GM19023 (cell line): ENCODE measurements around the gene LRRC26.

Experiments
- ATAC-seq: cut with Tn5 transposase; IDR thresholded peaks from one replicate; pipeline ENCODE4 v1.9.1; 2021; ENCODE audit warnings: mild to moderate bottlenecking, moderate library complexity; ENCODE audit not compliant: unreplicated experiment

The LRRC26 gene

DNA sequence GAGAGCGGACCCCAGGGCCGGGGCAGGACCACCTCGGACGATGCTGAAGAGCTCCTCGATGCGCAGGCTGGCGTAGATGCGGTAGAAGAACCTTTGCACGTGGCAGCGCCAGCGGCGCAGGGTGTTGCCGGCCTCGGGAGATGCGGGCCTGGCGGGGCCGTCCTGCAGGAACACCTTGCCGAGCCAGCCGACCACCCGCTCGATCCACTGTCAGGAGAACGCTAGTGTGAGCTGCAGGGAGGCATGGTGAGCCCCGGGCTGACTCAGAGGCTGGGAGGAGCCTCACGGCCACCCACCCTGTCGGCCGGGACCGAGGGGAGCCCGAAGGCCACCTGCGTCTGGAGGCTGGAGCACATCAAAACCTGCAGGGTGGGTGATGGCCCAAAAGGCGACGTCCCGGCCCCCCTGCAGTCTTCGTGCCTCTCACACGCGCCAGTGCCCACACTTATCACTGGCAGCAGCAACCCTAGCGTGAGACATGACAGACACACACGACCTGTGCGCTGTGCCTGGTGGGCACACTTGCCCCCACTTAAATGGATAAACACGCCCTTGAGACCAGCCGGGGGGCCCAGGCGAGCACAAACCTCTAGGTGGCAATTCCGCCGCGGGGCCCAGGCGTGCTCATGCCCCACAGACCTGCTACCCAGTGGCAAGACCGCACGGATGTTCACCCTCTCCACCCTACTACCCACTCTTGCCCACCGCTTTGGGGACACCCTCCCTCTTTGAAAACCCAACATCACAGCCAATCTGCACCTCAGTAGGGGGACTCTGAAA, 15.2 kb upstream of the LRRC26 start:
- no peak for ATAC-seq

DNA sequence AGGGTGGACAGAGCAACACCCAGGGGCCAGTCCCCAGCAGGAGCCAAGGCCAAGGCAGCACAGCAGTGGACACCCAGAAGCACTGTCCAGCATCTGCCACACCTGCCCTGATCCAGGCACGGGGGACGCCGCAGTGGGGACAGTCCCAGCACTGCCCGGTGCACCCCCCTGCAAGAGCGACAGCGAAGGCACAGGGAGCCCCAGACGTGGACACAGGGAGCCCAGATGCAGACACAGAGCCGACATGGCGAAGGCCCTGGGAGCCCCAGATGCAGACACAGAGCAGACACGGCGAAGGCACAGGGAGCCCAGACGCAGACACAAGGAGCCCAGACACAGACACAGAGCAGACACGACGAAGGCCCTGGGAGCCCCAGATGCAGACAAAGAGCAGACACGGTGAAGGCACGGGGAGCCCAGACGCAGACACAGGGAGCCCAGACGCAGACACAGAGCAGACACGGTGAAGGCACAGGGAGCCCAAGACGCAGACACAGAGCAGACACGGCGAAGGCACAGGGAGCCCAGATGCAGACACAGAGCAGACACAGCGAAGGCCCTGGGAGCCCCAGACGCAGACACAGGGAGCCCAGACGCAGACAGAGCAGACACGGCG, 14.2 kb upstream of the LRRC26 start:
- no peak for ATAC-seq

DNA sequence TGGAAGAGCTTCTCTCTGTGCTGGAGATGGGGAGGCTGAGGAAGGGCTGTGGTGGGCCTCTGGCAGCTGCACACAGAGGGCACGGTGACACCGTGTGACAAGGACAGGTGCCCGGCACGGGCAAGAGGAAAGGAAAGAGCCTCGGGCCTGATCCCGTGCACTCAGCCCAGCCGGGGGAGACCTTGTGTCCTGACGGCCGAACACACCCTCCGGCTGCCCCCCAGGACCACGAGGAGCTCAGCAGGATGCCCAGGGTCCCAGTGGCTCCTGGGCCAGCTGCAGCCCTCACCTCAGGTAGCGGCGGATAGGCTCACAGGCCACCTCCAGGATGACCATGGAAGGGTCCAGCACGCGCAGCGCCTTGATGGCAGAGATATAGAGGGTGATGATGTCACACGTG, 13.0 kb upstream of the LRRC26 start:
- ATAC-seq = no peak

DNA sequence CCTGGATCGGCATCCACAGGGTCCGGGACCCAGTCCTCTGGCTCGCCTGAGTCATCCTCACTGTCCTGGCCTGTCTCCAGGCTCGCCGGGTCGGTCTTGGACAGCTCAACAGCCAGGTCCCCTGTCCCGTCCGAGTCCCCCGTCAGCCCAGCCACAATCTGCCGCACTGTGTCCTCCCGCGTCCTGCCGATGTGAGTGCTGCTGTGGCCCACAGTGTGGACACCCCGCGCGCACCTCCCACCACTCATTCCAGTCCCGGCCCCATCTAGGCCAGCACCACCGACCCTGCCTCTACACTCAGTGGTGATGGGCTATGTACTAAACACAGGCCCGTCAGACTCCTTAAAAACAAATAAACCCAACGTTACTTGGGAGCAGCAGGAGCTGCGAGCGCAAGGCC, 11.8 kb upstream of the LRRC26 start:
- no peak for ATAC-seq

DNA sequence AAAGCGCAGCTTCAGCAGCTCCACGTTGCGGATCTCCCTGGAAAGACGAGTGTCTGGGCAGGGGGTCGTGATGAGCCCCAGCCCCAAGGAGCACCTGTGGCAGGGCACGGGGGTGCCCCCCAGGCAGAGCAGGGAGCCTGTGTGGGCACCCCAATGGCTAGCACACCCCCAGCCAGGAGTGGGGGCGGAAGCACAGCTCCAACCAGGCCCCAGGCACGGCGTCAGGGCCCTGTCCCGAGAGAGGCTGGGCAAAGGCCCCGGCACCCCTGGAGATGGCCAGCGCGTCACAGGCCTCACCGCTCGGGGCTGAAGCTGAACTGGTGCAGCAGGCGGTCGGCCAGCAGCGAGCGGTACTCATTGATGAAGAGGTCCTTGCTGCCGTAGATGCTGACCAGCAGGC, 10.6 kb upstream of the LRRC26 start:
- no peak for ATAC-seq

DNA sequence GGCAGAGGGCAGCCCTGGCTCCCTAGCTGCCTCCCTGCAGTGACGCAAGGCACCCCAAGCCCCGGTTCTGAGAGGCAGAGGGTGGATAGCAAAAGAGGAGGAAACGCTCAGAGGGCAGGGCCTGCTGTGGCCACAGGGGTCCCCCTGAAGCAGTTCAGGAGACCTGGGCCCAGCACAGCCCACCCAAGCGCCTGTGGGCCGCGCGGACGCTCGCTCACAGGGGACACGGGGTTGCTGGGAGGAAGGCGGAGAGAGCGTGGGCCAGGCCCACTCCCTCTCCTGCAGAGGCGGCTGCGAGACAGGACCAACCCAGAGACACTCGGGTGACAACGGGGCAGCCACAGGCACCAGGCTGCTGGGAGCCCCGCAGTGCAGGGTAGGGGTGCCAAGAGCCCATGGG, 9.9 kb upstream of the LRRC26 start:
- ATAC-seq = no peak

DNA sequence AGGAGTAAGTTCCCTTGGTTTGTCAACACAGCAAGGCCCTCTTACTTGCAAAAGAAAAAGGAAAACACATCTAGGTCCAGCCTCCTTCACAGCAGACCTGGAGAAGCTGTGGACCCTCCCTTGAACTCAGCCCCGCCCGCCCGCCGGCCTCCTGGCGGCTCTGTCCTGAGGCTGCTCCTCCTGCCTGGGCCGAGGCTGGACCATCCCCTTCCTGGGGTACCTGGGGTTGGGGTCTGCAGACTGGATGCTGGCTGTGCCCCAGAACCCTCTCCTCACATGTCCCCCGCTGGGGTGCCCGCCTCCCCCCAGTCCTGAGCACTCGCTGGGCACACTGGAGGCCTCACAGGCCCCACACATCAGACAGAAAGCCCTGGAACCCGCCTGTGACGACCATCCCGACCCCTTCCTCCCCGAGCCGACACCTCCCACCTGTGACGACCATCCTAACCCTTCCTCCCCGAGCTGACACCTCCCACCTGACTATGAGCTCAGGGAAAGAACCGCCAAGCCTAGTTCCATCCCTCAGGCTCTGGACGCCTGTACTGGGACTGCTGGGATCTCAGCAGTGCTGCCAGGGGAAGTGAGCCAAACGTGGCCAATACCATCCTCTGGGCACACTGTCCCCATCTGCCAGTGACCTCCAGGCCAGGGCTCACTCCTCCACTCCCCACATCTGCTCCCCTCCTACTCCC, 9.2 kb upstream of the LRRC26 start:
- no peak for ATAC-seq

DNA sequence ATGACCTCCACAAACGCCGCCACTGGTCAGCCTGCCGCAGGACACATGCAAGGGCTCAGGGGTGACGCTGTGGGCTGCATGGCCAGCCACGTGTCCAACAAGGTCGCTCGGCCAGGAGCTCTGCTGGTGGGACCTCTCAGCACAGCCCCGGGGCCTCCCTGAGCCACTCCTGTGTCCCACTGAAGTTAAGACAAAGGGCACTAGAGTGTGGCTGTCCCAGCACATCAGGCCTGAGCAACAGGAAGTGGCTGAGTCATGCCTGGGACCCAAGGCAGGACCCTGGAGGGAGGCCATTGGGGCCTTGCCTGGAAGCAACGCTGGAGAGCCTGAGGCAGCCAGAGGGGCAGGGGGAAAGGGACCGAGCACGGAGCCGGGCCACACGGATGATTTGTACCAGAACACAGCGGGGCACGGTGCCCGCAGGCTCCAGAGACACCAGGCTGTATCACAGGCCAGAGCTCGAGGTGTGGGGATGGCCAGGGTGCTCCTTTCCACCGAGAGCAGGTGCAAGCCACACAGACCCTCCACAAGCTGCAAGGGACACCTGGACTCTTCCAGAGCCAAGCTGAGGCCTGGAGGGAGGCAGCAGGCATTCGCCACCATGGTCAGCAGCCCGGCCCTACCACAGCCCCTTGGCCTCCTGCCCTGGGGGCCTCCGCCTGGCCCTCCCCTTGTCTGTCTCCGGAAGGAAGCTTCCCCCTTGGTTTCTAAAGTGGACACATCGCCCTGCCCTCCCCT, 8.5 kb upstream of the LRRC26 start:
- ATAC-seq = no peak

DNA sequence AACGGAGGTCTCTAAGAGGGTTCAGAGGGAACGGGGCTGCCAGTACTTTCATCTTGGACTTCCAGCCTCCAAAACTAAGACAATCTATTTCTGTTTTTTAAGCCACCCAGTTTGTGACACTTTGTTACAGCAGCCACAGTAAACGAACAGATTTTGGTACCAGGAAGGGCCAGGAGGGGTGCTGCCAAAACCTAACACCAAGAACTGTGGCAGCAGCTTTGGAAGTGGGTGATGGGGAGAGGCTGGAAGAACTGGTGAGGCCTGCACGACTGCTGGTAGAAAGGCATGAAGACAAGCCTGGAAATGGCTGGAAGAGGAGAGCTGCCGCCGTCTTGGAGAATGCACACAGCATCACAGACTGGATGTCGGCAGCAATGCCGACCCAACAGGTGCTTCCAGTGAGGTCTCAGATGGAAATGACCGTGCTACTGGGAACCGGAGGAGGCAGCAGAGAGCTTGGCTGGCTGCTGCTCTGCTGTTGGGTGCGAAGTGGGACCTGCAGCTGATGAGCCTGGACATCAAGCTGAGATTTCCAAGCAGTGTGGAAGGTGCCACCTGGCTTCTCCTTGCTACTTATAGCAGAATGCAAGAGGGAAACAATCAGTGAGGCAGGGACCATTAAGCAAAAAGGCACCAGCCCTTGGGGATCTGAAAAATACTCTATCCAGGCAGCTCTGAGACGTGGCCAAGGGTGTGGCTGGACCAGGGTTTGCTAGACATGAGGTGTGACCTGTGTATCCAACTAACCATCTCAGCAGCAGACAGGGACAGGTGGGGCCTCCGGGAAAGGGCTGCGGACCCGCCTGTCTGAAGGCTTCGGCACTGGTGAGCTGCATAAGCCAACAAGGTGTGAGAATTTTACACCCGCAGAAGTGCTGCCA, 6.7 kb upstream of the LRRC26 start:
- ATAC-seq = no peak

DNA sequence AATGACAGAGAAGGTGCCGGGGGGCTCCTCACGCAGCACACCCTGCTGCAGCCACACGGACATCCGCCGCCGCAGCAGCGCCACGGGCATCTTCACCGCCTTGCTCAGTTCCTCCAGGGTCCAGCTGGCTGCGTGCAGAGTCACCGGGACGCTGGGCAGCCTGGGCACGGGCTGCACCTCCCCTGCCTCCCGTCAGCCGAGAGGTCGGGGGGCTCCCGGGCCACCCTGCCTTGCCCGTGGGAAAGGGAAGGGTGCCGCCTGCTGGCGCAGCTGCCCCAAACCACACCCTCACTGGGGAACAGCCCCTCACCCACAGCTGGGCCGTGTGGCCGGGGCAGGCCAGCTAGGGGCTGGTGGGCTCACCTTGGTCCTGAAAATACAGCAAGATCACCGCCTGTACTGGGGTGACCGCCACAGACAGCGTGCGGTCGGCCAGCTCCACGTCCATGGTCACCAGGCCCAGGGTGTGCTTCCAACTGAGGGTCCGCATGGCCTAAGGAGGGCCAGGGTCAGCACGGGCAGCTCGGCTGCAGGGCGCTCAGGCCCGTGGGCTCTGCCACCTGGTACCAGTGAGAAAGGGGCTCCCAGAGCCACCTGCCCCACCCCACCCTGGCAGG, 5.6 kb upstream of the LRRC26 start:
- ATAC-seq = no peak

DNA sequence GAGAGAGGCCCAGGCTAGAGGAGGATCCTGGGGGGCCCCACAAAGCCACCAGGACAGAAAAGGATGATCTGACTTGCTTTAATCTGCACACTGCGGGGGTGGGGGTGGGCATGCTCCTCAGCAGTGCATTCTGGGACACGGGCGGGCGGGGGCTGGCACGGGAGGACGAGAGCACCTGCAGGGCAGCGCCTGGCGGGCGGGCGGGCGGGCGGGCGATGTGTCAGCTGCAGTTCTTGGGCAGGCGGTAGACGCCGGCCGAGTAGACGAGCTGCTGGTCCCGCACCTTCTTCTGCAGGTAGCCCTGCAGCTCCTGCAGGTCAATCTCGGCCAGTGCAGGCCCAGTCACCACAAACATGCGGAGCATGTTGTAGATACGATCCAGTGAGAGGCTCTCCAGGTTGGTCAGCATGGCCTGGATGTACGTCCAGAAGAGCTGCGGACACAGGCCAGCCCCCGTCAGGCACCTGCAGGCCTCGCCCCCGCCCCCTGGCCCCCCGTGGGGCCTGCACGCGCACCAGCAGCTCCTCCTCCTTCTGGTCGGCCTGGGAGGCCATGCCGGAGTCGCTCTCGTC, 5.0 kb upstream of the LRRC26 start:
- no peak for ATAC-seq

DNA sequence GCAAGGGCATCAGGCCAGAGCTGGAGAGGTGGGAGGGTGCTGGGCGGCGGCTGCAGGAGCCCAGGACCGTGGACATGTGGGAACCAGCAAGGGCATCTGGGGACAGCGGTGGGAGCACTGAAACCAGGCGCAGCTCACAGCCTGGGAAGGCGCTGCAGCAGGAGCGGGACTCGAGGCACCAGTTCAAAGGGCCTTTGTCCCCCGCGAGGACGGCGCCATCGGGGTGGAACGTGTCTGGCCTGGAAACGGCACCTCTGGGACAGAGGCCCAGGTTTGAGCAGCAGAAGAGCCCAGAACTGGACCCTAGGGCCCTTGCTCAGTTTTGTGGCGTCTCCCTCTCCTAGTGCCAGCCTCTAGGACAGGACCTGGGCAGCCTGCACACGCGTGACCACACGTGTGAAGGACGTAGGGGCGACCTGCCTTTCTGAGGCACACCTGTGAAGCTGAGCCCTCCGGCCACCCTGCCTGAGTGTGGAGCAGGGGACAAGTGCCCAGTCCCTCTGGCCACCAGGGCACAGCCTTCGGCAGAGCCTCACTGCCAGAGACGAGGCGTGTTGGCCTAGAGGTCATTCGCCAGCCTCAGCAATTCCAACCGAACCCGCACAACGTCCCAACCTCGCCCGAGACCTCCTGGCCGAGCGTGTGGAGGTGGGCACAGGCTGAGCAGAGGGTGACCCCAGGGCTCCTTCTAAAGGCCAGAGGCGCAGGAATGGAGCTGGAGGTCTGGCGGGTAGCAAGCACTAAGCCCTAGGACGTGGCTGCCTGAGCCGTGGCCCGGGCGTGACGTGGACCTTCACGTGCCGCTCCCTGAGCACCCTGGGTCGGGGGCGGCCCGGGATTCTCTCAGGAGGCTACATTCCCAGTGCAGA, 4.2 kb upstream of the LRRC26 start:
- ATAC-seq = no peak

DNA sequence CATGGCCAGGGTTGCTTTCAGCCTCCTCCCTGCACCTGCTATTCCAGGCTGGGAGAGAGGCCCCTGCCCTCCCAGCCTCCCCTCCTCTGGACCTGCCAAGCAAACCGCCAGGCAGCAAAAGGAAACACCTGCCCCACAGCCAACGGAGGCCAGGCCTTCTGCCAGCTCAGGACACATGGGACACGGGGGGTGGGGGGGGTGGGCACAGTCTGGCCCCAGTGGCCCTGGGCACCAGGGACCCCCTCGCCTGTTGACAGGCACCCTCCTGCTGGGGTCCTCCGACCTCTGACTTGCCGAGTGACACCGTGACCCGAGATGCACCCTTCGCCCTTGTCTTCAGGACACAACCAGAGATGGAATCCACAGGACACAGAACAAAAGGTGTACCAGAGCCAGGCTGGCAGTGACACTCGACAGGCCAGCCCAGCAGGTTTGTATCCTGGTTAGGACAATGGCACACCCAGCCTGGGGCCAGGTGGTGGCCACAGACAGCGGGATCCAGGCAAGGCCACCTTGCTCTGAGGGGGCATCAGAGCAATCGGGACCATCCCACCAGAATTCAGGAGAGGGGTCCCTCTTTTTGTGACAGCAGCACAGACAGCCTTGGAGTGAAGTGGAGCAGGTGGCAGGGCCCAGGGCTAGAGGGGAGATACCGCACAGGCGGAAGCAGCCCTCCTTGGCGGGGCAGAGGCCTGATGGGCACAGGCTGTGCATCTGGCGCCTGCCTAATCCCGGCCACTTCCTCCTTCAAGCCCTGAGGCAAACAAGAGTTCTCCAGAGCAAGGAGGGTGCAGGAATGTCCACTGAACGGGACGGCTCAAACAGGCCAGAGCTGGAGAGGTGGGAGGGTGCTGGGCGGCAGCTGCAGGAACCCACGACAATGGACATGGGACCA, 3.3 kb upstream of the LRRC26 start:
- no peak for ATAC-seq

DNA sequence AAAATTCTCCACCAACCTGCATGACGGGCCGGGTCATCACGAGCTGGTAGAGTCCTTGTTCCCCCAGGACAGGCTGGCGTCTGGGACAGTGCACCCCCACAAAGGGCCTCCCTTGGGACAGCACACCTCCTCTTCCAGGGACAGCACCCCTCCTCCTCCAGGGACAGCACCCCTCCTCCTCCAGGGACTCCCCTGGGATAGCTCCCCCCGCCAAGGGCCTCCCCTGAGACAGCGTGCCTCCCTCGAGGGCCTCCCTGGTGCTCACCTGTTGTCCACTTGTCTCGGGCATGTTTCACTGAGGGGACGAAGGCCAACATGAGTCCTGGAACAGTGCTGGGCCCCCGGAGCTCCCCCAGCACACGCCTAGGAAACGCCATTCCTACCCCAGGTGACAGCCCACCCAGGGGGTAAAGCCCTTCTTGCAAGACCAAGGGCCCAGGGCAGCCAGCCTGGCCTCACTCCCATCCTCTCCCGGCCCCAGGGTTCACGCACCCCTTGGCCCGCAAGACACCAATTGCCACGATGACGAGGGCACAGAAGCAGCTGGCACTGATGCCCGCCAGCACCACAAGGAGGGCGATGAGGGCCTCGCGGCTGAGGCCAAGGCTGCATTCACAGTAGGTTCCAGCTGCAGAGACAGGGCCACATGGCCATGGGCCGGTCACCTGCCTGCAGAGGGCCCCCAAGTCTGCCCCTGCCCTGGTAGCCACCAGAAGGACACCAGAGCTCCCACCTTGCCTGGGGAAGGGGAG, 1.5 kb upstream of the LRRC26 start:
- ATAC-seq = no peak

DNA sequence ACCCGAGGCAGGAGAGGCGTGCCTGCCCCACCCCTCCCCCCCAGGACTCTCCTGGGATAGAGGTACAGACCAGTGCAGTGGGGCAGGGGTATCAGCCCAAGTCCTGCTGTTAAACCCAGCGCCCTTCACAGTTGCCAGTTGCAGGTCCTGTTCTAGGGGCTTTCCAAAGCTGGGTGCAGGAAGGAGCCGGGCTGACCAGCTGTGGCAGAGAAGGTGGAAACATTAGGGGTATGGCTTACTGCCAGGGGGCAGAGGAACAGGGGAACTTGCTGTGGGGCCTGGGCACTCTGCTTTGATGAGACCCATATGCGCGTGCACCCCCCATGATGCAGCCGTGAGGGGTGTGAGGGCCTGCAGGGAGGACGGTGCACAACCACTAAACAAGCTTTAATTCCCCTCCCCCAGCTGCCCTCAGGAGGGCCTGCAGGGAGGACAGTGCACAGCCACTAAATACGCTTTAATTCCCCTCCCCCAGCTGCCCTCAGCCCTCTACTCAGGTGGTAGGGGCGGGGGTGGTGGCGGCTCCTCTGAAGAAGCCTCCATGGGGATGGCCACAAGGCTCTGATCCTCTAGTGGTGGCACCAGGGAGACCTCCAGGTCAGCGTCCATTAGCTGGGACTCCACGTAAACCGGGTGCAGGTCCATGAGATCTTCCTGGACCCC, 766 bp upstream of the LRRC26 start:
- ATAC-seq = no peak
